Stimulated activated CD4-positive, alpha-beta T cell treated with anti-CD3 and anti-CD28 coated beads, Interleukin-4, amount 100 ng/mL, for 1 hour (primary cell): Measurements from ENCODE around the gene C1orf56.

ENCODE experiments used
- DNase-seq: peaks from one replicate; pipeline ENCODE4 v3.0.0-alpha.2; 2020

C1orf56 gene

DNA sequence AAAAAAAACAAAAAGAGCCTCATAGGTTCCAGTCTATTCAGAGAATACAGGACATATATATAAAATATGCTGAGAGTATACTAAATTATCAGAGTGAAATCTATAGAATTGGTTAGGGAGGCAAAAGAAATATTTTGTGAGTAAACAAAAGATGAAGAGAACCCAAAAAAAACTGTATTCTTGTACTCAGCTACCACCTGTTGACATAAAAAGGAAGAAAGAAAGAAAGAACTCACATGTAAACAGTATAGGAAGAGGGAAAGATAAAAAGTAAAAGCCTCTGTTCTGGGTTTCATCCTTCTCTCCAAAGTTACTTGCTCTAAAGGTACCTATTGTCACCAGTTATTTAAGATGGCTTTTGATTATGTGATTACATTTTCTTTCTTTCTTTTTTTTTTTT, 21.1 kb upstream of the C1orf56 start:
- DNase-seq: no peak

DNA sequence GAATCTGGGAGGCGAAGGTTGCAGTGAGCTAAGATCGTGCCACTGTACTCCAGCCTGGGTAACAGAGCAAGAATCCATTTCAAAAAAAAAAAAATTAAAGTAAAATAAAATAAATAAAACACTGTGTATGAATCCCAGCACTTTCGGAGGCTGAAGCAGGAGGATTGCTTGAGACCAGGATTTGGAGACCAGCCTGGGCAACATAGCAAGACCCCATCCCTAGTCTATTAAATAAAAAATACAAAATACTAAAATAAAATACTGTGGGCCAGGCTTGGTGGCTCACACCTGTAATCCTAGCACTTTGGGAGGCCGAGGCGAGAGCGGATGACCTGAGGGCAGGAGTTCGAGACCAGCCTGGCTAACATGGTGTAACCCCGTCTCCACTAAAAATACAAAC, 15.4 kb upstream of the C1orf56 start:
- DNase-seq: no peak

GRCh38 chr1:151035167-151035566, 12.4 kb upstream of the C1orf56 start:
- DNase-seq: no peak

DNA sequence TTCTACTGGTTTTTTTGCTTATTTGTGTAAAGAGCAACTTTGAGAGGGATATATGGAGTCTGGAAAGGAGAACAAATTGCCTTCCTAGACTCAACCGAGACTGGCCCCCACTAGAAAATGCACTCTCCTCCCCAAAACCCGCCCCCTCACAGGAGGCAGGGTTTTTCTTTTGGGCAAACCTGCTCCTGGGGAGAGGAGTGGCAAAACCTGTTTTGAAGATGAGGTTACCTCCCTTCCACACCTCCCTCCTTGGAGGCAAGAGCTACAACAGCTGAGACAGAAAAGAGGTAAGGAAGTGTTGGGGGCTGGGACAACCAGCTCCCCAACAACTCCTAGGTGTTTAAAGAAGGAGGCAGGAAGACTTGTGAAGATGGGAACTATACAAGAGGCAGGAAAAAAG, 11.2 kb upstream of the C1orf56 start, which contains the start of gene BNIPL:
BNIPL (plus strand) TSS at position 231 of the 400 bp plus-strand sequence; CDS start at position 371, 140 bp downstream.
- DNase-seq: no peak

- DNase-seq: no peak
These were observed 10.5 kb upstream of the C1orf56 start for GRCh38 chr1:151037032-151037431.

- no peak for DNase-seq
These were observed 8.0 kb upstream of the C1orf56 start for GRCh38 chr1:151039521-151039920.

DNA sequence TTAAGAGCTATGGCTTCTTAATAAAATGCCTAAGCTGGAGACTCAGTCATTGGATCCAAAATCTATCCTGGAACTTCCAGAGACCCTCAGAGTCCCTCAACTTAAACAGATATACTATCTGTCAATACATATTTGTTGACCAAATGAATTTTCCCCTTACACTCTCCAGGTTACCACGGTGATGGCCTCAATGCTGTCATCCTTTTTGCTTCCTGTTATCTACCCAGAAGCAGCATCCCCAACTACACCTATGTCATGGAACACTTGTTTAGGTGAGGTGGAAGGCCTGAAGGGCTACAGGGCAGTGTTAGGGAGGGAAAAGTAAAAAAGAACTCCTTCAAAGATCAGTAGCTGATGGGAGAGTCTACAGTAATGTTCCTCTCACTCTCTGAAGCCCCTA, 4.4 kb upstream of the C1orf56 start:
- DNase-seq: no peak

- DNase-seq: peak; percentile 53
These were observed 534 bp downstream of the C1orf56 start for GRCh38 chr1:151047925-151048644.

GRCh38 chr1:151048645-151049032, 1.1 kb downstream of the C1orf56 start:
- no peak for DNase-seq

DNA sequence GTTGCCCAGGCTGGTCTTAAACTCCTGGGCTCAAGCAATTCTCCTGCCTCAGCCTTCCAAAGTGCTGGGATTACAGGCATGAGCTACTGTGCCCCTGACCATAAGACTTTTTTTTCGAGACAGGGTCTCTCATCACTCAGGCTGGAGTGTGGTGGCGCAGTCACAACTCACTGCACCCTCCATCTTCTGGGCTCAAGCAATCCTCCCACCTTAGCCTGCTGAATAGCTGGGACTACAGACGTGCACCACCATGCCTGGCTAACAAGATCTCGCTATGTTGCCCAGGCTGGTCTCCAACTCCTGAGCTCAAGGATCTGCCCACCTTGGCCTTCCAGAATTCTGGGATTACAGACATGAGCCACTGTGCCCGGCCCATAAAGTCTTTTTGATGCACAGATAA, 1.9 kb downstream of the C1orf56 start:
- DNase-seq: no peak

GRCh38 chr1:151050051-151050688, 2.6 kb downstream of the C1orf56 start:
- no peak for DNase-seq

GRCh38 chr1:151051356-151052009, 3.9 kb downstream of the C1orf56 start:
- no peak for DNase-seq

DNA sequence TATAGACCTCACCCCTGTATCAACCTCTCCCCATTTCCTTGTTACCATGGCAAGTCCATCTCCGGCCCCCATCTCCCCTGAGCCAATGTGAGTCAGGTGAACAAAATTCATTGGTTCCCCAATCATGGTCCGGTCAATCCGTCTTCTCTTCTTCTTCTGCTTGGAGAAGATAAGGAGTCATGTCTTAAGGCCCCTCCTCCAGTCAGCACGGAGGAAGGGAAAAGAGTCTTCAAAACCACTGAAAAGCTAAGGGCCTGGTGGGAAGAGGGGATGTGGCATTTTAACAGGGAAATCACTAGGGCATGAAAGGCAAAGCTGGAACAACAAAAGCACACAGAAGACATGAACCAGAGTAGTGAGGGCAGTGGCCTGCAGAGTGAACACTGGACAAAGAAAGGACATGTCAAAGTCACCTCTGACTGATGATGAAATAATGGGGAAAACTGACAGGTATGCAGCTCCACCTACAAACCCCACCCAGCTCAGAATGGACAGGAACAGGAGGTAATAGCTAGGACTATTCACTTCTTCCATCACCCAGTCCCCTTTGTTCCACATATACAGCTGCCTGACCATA, 7.5 kb downstream of the C1orf56 start:
- no peak for DNase-seq

DNA sequence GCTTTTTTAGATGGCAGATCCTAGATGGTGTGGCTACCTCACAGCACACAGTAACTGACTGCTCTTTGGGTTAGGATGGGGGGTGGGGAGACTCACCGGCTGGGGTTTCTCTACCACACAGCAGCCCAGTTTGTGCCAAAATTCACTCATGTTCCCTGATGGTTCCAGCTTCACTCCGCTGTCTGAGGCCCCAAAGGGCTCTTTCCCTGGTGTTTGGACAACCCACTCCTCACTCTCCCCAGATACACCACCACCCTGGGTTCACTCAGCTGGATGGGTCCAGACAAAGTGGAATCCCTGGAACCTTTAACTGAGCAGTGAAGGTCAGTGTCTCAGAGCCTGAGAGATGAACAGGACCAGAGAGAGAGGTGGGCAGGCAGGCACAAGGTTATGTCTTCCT, 8.0 kb downstream of the C1orf56 start:
- DNase-seq: no peak

DNA sequence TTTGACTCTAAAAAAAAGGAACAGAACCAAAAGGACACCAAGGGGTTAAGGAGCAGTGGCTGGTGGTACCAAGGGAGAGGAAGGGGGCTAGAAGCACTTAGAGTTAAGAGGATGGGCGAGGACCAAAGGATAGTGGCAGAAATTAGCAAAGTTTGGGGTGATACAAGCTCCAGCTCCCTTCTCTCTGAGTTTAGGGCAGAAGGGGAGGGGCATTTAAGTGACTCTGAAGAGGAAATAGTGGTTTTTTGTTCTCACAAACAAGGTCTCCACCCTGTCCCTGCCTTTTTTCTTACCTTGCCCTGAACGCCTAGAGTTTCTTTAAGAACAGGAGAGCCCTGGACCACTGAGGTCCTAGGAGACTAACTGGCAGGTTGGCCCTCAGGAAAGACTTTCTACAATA, 8.6 kb downstream of the C1orf56 start:
- no peak for DNase-seq

DNA sequence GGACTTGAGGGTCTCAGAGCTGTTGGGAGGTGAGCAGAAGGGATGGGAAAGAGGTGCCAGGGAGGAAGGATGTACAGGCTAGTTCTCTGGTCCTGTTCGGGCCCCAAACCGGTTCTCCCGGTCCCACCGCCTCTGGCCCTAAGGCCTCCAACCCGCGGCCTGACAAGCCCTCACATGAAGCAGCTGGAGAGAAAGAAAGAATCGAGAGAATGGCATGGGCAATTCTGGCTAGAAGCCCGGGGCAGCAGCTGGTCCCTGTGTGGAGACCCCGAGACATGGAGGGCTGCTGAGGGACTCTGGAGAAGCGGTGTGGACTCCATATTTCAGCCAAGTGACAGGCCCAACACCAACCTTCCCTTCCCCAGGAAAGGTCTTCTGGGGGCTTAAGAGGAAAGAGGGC, 11.1 kb downstream of the C1orf56 start:
- DNase-seq: no peak

GRCh38 chr1:151059109-151060006, 11.8 kb downstream of the C1orf56 start, which contains the start of gene CDC42SE1:
Gene CDC42SE1, minus strand, starts transcription at chr1:151059622. Its CDS starts 3,892 bp downstream, at chr1:151055730.
- DNase-seq: peak; percentile 85

GRCh38 chr1:151060007-151060656, 12.6 kb downstream of the C1orf56 start, which contains the start of gene MLLT11:
Gene MLLT11, plus strand, starts transcription at chr1:151060397. Its CDS starts 6,828 bp downstream, at chr1:151067225.
- no peak for DNase-seq

GRCh38 chr1:151060657-151061421, 13.3 kb downstream of the C1orf56 start:
- no peak for DNase-seq

DNA sequence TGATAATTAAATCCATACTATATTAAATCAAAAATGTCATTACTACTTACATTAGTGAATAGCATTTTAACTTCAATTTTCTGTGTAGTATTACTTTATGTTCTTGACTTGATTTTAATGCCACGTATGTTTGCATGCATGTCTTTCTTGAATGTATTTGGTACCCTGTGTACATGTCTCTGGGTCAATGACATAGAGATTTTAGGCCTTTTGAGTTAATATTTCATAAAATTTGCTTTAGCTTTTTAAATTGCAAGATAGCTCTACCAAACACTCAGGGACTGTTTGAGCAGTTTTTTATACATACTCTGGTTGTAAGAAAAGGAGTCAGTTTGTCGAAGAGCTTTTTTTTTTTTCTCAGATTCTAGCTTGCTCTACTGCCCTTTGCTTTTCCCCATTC, 14.2 kb downstream of the C1orf56 start:
- no peak for DNase-seq

DNA sequence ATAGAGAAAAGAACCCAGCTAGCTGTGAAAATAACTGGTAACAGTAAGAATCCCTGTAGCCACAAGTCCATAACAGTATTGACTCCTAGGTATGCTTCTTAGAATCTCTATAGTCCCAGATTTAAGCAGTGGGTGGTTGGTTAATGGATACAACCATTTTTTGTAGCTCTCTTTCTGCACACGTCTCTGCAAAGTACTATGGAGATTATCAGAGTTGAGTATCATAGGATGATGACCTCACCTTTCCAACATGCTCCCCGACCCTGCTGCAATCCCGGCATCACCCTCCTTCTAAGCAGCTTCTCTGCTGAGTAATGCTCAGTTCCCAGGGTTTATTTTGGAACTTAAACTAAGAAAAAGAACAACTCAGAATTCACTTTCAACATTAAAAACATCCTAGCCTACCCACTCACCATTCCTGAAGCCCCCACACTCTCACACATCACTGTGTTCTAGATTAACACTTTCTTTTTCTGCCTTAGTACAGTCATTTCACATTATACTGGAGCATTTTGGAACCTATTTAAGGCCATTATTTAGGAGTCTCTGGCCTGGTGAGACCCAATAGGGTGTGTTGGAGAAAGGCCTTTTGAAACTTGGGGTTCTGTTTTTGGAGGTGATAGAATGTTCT, 15.3 kb downstream of the C1orf56 start:
- no peak for DNase-seq
